Measurements from ENCODE around the gene EYA2. TPM values are rescaled to one million over a fixed set of nuclear protein-coding genes. Genes with fewer than 3 reads are reported as not detected.
A peak's percentile ranks its signal among the peaks of the same experiment; 100 is the strongest.

EYA2 gene
- total RNA-seq, 1 donor from 2014 or later, result 9.0 TPM

GRCh38 chr20:47217482-47218446 is 323.1 kb downstream of the EYA2 start:
- Mint-ChIP-seq H3K36me3 (peaks cover 56% of the 10 kb centered on the region), H3K27ac (no peak overlapping the region)

DNA sequence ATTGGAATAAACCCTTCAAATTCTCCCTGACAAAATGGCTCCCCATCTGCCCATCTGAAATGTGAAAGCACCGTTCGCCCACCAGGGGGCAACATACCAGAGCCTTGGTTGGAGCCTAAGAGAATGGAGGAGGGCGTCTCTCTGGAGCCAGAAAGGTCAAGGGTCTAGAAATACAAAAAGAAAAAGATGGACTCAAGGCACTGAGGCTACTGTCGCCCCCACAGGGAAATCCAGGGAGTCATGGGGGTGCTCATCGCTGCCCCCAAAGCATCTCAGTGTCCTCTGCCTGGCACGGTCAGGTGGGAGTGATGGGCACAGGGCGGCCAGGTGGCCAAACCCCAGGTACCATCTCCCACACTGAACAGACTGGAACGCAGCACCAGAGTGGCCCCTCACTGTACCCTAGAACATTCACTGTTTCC is 325.5 kb downstream of the EYA2 start:
- Mint-ChIP-seq H3K27me3 (ENCODE audit: low read depth) (no peaks in the 10 kb centered on the region), H3K4me1 (no peaks in the 10 kb centered on the region), H3K36me3 (peaks cover 70% of the 10 kb centered on the region), H3K27ac (no peak overlapping the region), H3K9me3 (no peaks in the 10 kb centered on the region), H3K4me3 (no peak overlapping the region)
- TF ChIP-seq, protein P1, sequence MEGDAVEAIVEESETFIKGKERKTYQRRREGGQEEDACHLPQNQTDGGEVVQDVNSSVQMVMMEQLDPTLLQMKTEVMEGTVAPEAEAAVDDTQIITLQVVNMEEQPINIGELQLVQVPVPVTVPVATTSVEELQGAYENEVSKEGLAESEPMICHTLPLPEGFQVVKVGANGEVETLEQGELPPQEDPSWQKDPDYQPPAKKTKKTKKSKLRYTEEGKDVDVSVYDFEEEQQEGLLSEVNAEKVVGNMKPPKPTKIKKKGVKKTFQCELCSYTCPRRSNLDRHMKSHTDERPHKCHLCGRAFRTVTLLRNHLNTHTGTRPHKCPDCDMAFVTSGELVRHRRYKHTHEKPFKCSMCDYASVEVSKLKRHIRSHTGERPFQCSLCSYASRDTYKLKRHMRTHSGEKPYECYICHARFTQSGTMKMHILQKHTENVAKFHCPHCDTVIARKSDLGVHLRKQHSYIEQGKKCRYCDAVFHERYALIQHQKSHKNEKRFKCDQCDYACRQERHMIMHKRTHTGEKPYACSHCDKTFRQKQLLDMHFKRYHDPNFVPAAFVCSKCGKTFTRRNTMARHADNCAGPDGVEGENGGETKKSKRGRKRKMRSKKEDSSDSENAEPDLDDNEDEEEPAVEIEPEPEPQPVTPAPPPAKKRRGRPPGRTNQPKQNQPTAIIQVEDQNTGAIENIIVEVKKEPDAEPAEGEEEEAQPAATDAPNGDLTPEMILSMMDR (IDR thresholded peaks at IDR 0.05; ENCODE audit: unreplicated experiment), result peak; percentile 73
- no peak for DNase-seq (ENCODE audit: low spot score in 2 of 2, unreplicated experiment in 2 of 2)

More at GRCh38 chr20:47217482-47218446, 323.1 kb downstream of the EYA2 start:
- Mint-ChIP-seq H3K9me3 (no peaks in the 10 kb centered on the region), H3K4me1 (no peaks in the 10 kb centered on the region), H3K4me3 (no peak overlapping the region), H3K27me3 (ENCODE audit: low read depth) (no peaks in the 10 kb centered on the region)
- TF ChIP-seq, protein P1 (IDR thresholded peaks at IDR 0.05; ENCODE audit: unreplicated experiment), result no peak
- DNase-seq (ENCODE audit: low spot score in 2 of 2, unreplicated experiment in 2 of 2), result no peak

DNA sequence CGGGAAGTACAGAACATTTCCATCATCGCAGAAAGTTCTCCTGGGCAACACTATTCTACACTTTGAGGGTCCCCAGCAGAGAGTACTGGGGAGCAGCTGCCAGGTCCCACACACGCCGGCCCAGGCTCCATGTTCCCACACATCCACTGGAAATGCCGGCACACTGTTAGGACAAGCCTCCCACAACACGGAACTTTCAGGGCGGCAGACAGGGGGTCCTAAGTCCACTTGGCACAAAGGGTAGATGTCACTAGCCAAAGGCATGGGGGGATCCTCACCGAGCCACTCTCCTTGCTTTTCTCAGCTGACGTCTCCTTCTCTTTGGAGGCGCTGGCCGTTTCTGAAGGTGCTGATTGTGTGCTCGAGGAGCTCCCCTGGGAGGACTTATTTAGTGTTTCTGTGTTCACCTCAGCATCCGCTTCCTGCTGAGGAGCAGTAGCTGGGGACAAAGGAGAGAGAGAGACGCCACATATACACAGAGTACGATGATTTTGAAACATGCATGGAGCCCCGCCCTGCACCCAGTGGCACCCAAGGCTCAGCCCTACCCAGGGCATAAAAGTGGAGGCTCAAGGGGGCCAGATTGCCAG is 326.5 kb downstream of the EYA2 start:
- Mint-ChIP-seq H3K27ac (no peak overlapping the region), H3K27me3 (ENCODE audit: low read depth) (no peaks in the 10 kb centered on the region), H3K9me3 (no peaks in the 10 kb centered on the region), H3K36me3 (peaks cover 64% of the 10 kb centered on the region), H3K4me3 (no peak overlapping the region), H3K4me1 (no peaks in the 10 kb centered on the region)
- DNase-seq (ENCODE audit: low spot score in 2 of 2, unreplicated experiment in 2 of 2), result no peak
- TF ChIP-seq, protein P1 (IDR thresholded peaks at IDR 0.05; ENCODE audit: unreplicated experiment), result no peak

- H3K36me3 Mint-ChIP-seq, result peaks cover 64% of the 10 kb centered on the region
- TF ChIP-seq, protein P1 (IDR thresholded peaks at IDR 0.05; ENCODE audit: unreplicated experiment), result no peak
- DNase-seq (ENCODE audit: low spot score in 2 of 2, unreplicated experiment in 2 of 2), result no peak
- H3K4me1 Mint-ChIP-seq, result no peaks in the 10 kb centered on the region
- peak overlapping the region; percentile 70 for H3K27ac Mint-ChIP-seq
- H3K9me3 Mint-ChIP-seq, result no peaks in the 10 kb centered on the region
- no peaks in the 10 kb centered on the region for H3K27me3 Mint-ChIP-seq (ENCODE audit: low read depth)
- no peak overlapping the region for H3K4me3 Mint-ChIP-seq
Measured at GRCh38 chr20:47222468-47223119, 328.0 kb downstream of the EYA2 start.

DNA sequence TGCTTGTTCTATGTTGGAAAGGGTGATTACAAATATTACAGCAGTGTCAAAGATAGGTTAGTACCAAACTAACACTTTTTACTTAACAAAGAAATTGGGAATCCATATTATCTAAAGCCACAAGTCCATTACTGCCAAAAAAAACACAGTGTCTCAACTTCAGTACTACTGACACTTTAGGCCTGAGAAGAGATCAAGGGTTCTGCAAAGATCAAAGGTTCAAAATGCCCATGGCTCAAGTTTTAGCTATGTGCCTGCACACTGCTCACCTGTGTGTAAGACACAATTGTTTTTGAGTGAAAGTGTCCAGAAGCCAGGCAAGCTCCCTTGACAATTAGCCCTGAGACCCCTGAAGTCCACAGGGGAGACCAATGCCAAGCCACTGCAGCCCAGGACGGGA is 329.3 kb downstream of the EYA2 start:
- TF ChIP-seq, protein P1 (IDR thresholded peaks at IDR 0.05; ENCODE audit: unreplicated experiment), result no peak
- DNase-seq (ENCODE audit: low spot score in 2 of 2, unreplicated experiment in 2 of 2), result no peak
- Mint-ChIP-seq H3K4me3 (no peak overlapping the region), H3K4me1 (no peaks in the 10 kb centered on the region), H3K27me3 (ENCODE audit: low read depth) (no peaks in the 10 kb centered on the region), H3K36me3 (peaks cover 62% of the 10 kb centered on the region), H3K9me3 (no peaks in the 10 kb centered on the region), H3K27ac (no peak overlapping the region)
